ENCODE results near the gene HBZ.
A peak's percentile ranks its signal among the peaks of the same experiment; 100 is the strongest.

Gene HBZ

GRCh38 chr16:106623-107324, 45.7 kb upstream of the HBZ start:
- peaks cover 0 to 2% of the 10 kb centered on the region in 2 donors for H3K4me1 ChIP-seq (ENCODE audit: control insufficient read depth in 2 of 2, insufficient read depth in 1 of 2, low read depth in 1 of 2, low read length in 2 of 2)
- no peaks in the 10 kb centered on the region for H3K79me1 ChIP-seq (ENCODE audit: low read depth, low read length)
- no peak overlapping the region for H3K4ac ChIP-seq (ENCODE audit: low read length)
- H2BK15ac ChIP-seq (ENCODE audit: low read length): no peak overlapping the region
- no peak overlapping the region for H3K9ac ChIP-seq (ENCODE audit: low read depth, low read length, poor library complexity)
- H3K14ac ChIP-seq (ENCODE audit: low read length): no peak overlapping the region
- no peak overlapping the region for H2BK5ac ChIP-seq (ENCODE audit: low read length)
- WGBS, 2 donors (ENCODE audit: extremely low coverage in 2 of 2, insufficient read length in 2 of 2, insufficient replicate concordance in 1 of 2): no CpG with 5 or more reads among the region's 6 CpGs
- H2BK12ac ChIP-seq (ENCODE audit: low read length): no peak overlapping the region
- no peak overlapping the region for H2AK5ac ChIP-seq (ENCODE audit: low read depth, low read length)
- no peak overlapping the region for H4K8ac ChIP-seq (ENCODE audit: low read depth, low read length)
- H2BK120ac ChIP-seq (ENCODE audit: low read depth, low read length): no peak overlapping the region
- no peak overlapping the region for H3K23ac ChIP-seq (ENCODE audit: low read depth, low read length, poor library complexity)
- H3K27me3 ChIP-seq (ENCODE audit: control insufficient read depth in 3 of 3, insufficient read depth in 3 of 3, low read depth in 1 of 3, low read length in 3 of 3): no peaks in the 10 kb centered on the region
- DNase-seq (ENCODE audit: low spot score): peak; percentile 67
- peaks cover 0 to 11% of the 10 kb centered on the region in 2 donors for H3K36me3 ChIP-seq (replicated peaks in 1 of 2; ENCODE audit: control insufficient read depth in 2 of 2, insufficient read depth in 2 of 2, low read length in 2 of 2)
- no peak overlapping the region for H2AFZ ChIP-seq (ENCODE audit: low read length)
- no peak overlapping the region for H3K27ac ChIP-seq (replicated peaks; ENCODE audit: low read length)
- H4K91ac ChIP-seq (ENCODE audit: low read depth, low read length, poor library complexity): no peak overlapping the region
- H3K4me2 ChIP-seq (ENCODE audit: insufficient read depth, low read length, poor library complexity, severe bottlenecking): no peak overlapping the region
- H3K18ac ChIP-seq (ENCODE audit: low read length): no peak overlapping the region
- no peak overlapping the region for H3K4me3 ChIP-seq (ENCODE audit: low read length in 2 of 2)
- no peaks in the 10 kb centered on the region for H3K9me3 ChIP-seq (replicated peaks in 1 of 2; ENCODE audit: control insufficient read depth in 2 of 2, insufficient read depth in 1 of 2, low read depth in 1 of 2, low read length in 2 of 2)

- DNase-seq (ENCODE audit: low spot score): no peak
- H3K79me1 ChIP-seq (ENCODE audit: low read depth, low read length): no peaks in the 10 kb centered on the region
- H3K9ac ChIP-seq (ENCODE audit: low read depth, low read length, poor library complexity): no peak overlapping the region
- no peak overlapping the region for H4K8ac ChIP-seq (ENCODE audit: low read depth, low read length)
- no peaks in the 10 kb centered on the region for H3K9me3 ChIP-seq (replicated peaks in 1 of 2; ENCODE audit: control insufficient read depth in 2 of 2, insufficient read depth in 1 of 2, low read depth in 1 of 2, low read length in 2 of 2)
- no peaks in the 10 kb centered on the region for H3K27me3 ChIP-seq (ENCODE audit: control insufficient read depth in 3 of 3, insufficient read depth in 3 of 3, low read depth in 1 of 3, low read length in 3 of 3)
- H4K91ac ChIP-seq (ENCODE audit: low read depth, low read length, poor library complexity): no peak overlapping the region
- no peak overlapping the region for H2BK12ac ChIP-seq (ENCODE audit: low read length)
- peaks cover 0 to 6% of the 10 kb centered on the region in 2 donors for H3K4me1 ChIP-seq (ENCODE audit: control insufficient read depth in 2 of 2, insufficient read depth in 1 of 2, low read depth in 1 of 2, low read length in 2 of 2)
- H3K4me3 ChIP-seq (ENCODE audit: low read length in 2 of 2): peak overlapping the region in 1 of 2 donors; percentile 45
- no CpG with 5 or more reads among the region's 21 CpGs for WGBS, 2 donors (ENCODE audit: extremely low coverage in 2 of 2, insufficient read length in 2 of 2, insufficient replicate concordance in 1 of 2)
- no peak overlapping the region for H2BK15ac ChIP-seq (ENCODE audit: low read length)
- H3K27ac ChIP-seq (replicated peaks; ENCODE audit: low read length): no peak overlapping the region
- H3K18ac ChIP-seq (ENCODE audit: low read length): no peak overlapping the region
- no peak overlapping the region for H3K4me2 ChIP-seq (ENCODE audit: insufficient read depth, low read length, poor library complexity, severe bottlenecking)
- H2AFZ ChIP-seq (ENCODE audit: low read length): no peak overlapping the region
- H3K4ac ChIP-seq (ENCODE audit: low read length): no peak overlapping the region
- no peak overlapping the region for H3K23ac ChIP-seq (ENCODE audit: low read depth, low read length, poor library complexity)
- peaks cover 2 to 27% of the 10 kb centered on the region in 2 donors for H3K36me3 ChIP-seq (replicated peaks in 1 of 2; ENCODE audit: control insufficient read depth in 2 of 2, insufficient read depth in 2 of 2, low read length in 2 of 2)
- no peak overlapping the region for H2BK5ac ChIP-seq (ENCODE audit: low read length)
- no peak overlapping the region for H2BK120ac ChIP-seq (ENCODE audit: low read depth, low read length)
- H2AK5ac ChIP-seq (ENCODE audit: low read depth, low read length): no peak overlapping the region
- no peak overlapping the region for H3K14ac ChIP-seq (ENCODE audit: low read length)
Observed at GRCh38 chr16:112153-112840, 40.1 kb upstream of the HBZ start.

GRCh38 chr16:114327-114726, 38.1 kb upstream of the HBZ start:
- DNase-seq (ENCODE audit: low spot score): no peak
- Histone ChIP-seq H3K4me2 (ENCODE audit: insufficient read depth, low read length, poor library complexity, severe bottlenecking) (no peak overlapping the region), H2BK5ac (ENCODE audit: low read length) (no peak overlapping the region), H3K27me3 (ENCODE audit: control insufficient read depth in 3 of 3, insufficient read depth in 3 of 3, low read depth in 1 of 3, low read length in 3 of 3) (no peaks in the 10 kb centered on the region), H3K14ac (ENCODE audit: low read length) (no peak overlapping the region), H3K4ac (ENCODE audit: low read length) (no peak overlapping the region), H3K23ac (ENCODE audit: low read depth, low read length, poor library complexity) (no peak overlapping the region), H2BK120ac (ENCODE audit: low read depth, low read length) (no peak overlapping the region), H2AK5ac (ENCODE audit: low read depth, low read length) (no peak overlapping the region), H4K8ac (ENCODE audit: low read depth, low read length) (no peak overlapping the region), H3K4me1 (ENCODE audit: control insufficient read depth in 2 of 2, insufficient read depth in 1 of 2, low read depth in 1 of 2, low read length in 2 of 2) (peaks cover 0 to 8% of the 10 kb centered on the region in 2 donors), H3K79me1 (ENCODE audit: low read depth, low read length) (peaks cover 2% of the 10 kb centered on the region), H3K18ac (ENCODE audit: low read length) (no peak overlapping the region), H2BK12ac (ENCODE audit: low read length) (no peak overlapping the region), H2AFZ (ENCODE audit: low read length) (no peak overlapping the region), H4K91ac (ENCODE audit: low read depth, low read length, poor library complexity) (no peak overlapping the region), H2BK15ac (ENCODE audit: low read length) (no peak overlapping the region), H3K9me3 (replicated peaks in 1 of 2; ENCODE audit: control insufficient read depth in 2 of 2, insufficient read depth in 1 of 2, low read depth in 1 of 2, low read length in 2 of 2) (no peaks in the 10 kb centered on the region), H3K9ac (ENCODE audit: low read depth, low read length, poor library complexity) (no peak overlapping the region), H3K4me3 (ENCODE audit: low read length in 2 of 2) (no peak overlapping the region), H3K36me3 (replicated peaks in 1 of 2; ENCODE audit: control insufficient read depth in 2 of 2, insufficient read depth in 2 of 2, low read length in 2 of 2) (peaks cover 2 to 27% of the 10 kb centered on the region in 2 donors), H3K27ac (replicated peaks; ENCODE audit: low read length) (no peak overlapping the region)
- WGBS, 2 donors (ENCODE audit: extremely low coverage in 2 of 2, insufficient read length in 2 of 2, insufficient replicate concordance in 1 of 2): no CpG with 5 or more reads among the region's 2 CpGs

- Histone ChIP-seq H3K4me1 (ENCODE audit: control insufficient read depth in 2 of 2, insufficient read depth in 1 of 2, low read depth in 1 of 2, low read length in 2 of 2) (peaks cover 0 to 8% of the 10 kb centered on the region in 2 donors), H3K9me3 (replicated peaks in 1 of 2; ENCODE audit: control insufficient read depth in 2 of 2, insufficient read depth in 1 of 2, low read depth in 1 of 2, low read length in 2 of 2) (no peaks in the 10 kb centered on the region), H2BK5ac (ENCODE audit: low read length) (no peak overlapping the region), H3K79me1 (ENCODE audit: low read depth, low read length) (peaks cover 2% of the 10 kb centered on the region), H2AFZ (ENCODE audit: low read length) (no peak overlapping the region), H3K18ac (ENCODE audit: low read length) (no peak overlapping the region), H3K14ac (ENCODE audit: low read length) (no peak overlapping the region), H4K8ac (ENCODE audit: low read depth, low read length) (no peak overlapping the region), H3K4ac (ENCODE audit: low read length) (no peak overlapping the region), H3K36me3 (replicated peaks in 1 of 2; ENCODE audit: control insufficient read depth in 2 of 2, insufficient read depth in 2 of 2, low read length in 2 of 2) (peaks cover 2 to 22% of the 10 kb centered on the region in 2 donors), H3K23ac (ENCODE audit: low read depth, low read length, poor library complexity) (no peak overlapping the region), H3K27ac (replicated peaks; ENCODE audit: low read length) (no peak overlapping the region), H2BK15ac (ENCODE audit: low read length) (no peak overlapping the region), H3K4me3 (ENCODE audit: low read length in 2 of 2) (no peak overlapping the region), H3K9ac (ENCODE audit: low read depth, low read length, poor library complexity) (no peak overlapping the region), H2AK5ac (ENCODE audit: low read depth, low read length) (no peak overlapping the region), H2BK12ac (ENCODE audit: low read length) (no peak overlapping the region), H4K91ac (ENCODE audit: low read depth, low read length, poor library complexity) (no peak overlapping the region), H2BK120ac (ENCODE audit: low read depth, low read length) (no peak overlapping the region), H3K27me3 (ENCODE audit: control insufficient read depth in 3 of 3, insufficient read depth in 3 of 3, low read depth in 1 of 3, low read length in 3 of 3) (no peaks in the 10 kb centered on the region), H3K4me2 (ENCODE audit: insufficient read depth, low read length, poor library complexity, severe bottlenecking) (no peak overlapping the region)
- no peak for DNase-seq (ENCODE audit: low spot score)
- WGBS, 2 donors (ENCODE audit: extremely low coverage in 2 of 2, insufficient read length in 2 of 2, insufficient replicate concordance in 1 of 2): no CpG with 5 or more reads among the region's 7 CpGs
Observed at GRCh38 chr16:116015-116414, 36.4 kb upstream of the HBZ start.
